ENCODE data around the gene TEAD1. TPM values are rescaled to one million over a fixed set of nuclear protein-coding genes. Genes with fewer than 3 reads are reported as not detected.

TEAD1 gene
- total and polyA plus RNA-seq, 9 of the 15 experiments (the other 6 are each of a cell fraction or from before 2014, with no cell fraction given) = 1.7 to 17.7 (median 10.8) TPM

DNA sequence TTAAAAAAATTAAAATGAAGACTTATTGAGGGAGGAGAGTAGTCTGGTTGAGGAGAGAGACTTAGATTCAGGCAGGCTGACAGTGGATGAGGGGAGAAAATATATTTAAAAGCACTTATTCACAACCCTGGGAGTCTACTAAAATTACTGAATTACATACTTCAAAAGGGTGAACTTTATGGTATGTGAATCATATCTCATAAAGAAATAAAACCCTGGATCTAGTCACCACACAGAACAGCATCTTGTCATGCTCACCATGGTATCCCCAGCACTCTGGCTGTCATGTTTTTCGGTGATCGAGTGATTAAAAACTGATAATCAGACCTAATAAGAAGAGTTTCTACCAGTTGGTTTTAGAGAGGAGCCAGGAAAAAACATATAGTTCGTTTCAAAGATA lies 11.0 kb downstream of the TEAD1 start:
- DNase-seq (ENCODE audit: extremely low read depth in 1 of 4, low spot score in 3 of 4) (no peak), ATAC-seq (no peak), FAIRE-seq (no peak)
- intact Hi-C loops (cut with micrococcal nuclease) = loop anchor here (5.0 kb wide), 1 partner anchor 77 kb away; no protein-coding TSS in a partner anchor
- Histone ChIP-seq H3K27me3 (ENCODE audit: control insufficient read depth in 2 of 2, insufficient read depth in 2 of 2, low read length in 2 of 2) (no peaks in the 10 kb centered on the region), H3K4me2 (ENCODE audit: insufficient read depth, low read length) (no peak overlapping the region), H3K4me3 (no peak overlapping the region), H3K9me1 (ENCODE audit: control insufficient read depth, insufficient read depth, low read length) (no peaks in the 10 kb centered on the region), H3K27ac (ENCODE audit: extremely low read depth, low read depth, low read length) (no peak overlapping the region), H3K4me1 (replicated peaks in 1 of 2; ENCODE audit: control insufficient read depth in 2 of 2, insufficient read depth in 2 of 2, low read length in 2 of 2) (peaks cover 30 to 56% of the 10 kb centered on the region in 2 experiments), H2AFZ (ENCODE audit: low read depth, low read length) (no peak overlapping the region), H3K9me3 (replicated peaks; ENCODE audit: control insufficient read depth, insufficient read depth, low read depth, low read length) (no peaks in the 10 kb centered on the region), H3K36me3 (ENCODE audit: control insufficient read depth, insufficient read depth, low read length) (no peaks in the 10 kb centered on the region), H3K79me2 (ENCODE audit: control insufficient read depth, insufficient read depth, low read length) (peaks cover 39% of the 10 kb centered on the region), H3K9ac (ENCODE audit: insufficient read depth in 1 of 2, low read depth in 2 of 2, low read length in 2 of 2) (no peak overlapping the region), H4K20me1 (replicated peaks; ENCODE audit: control insufficient read depth, insufficient read depth, low read length) (peaks cover 26% of the 10 kb centered on the region)
- TF ChIP-seq ATF1 (CRISPR knock-in tag; IDR thresholded peaks at IDR 0.05) (no peak), ATF1 (tag; IDR thresholded peaks at IDR 0.05) (no peak), HNRNPK (IDR thresholded peaks at IDR 0.05; ENCODE audit: low read depth, low read length, poor library complexity, severe bottlenecking) (no peak), LCOR (CRISPR knock-in tag; IDR thresholded peaks at IDR 0.05) (no peak), SREBF1 (IDR thresholded peaks at IDR 0.05; ENCODE audit: borderline replicate concordance, low read depth, low read length) (no peak), KAT7 (CRISPR knock-in tag; IDR thresholded peaks at IDR 0.05; ENCODE audit: borderline replicate concordance) (no peak)
- TF ChIP-seq, protein P1, sequence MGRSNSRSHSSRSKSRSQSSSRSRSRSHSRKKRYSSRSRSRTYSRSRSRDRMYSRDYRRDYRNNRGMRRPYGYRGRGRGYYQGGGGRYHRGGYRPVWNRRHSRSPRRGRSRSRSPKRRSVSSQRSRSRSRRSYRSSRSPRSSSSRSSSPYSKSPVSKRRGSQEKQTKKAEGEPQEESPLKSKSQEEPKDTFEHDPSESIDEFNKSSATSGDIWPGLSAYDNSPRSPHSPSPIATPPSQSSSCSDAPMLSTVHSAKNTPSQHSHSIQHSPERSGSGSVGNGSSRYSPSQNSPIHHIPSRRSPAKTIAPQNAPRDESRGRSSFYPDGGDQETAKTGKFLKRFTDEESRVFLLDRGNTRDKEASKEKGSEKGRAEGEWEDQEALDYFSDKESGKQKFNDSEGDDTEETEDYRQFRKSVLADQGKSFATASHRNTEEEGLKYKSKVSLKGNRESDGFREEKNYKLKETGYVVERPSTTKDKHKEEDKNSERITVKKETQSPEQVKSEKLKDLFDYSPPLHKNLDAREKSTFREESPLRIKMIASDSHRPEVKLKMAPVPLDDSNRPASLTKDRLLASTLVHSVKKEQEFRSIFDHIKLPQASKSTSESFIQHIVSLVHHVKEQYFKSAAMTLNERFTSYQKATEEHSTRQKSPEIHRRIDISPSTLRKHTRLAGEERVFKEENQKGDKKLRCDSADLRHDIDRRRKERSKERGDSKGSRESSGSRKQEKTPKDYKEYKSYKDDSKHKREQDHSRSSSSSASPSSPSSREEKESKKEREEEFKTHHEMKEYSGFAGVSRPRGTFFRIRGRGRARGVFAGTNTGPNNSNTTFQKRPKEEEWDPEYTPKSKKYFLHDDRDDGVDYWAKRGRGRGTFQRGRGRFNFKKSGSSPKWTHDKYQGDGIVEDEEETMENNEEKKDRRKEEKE (IDR thresholded peaks at IDR 0.05; ENCODE audit: borderline replicate concordance in 1 of 2, control insufficient read depth in 1 of 2, low read depth in 2 of 2, low read length in 1 of 2) = no peak
- CTCF ChIA-PET (ENCODE audit: low intra/inter-chr PET ratio) = no interaction called here
- in situ Hi-C loops (cut with MboI) = no loop called here
- no TSS peak for BruUV-seq (replicated peaks)
- WGBS (ENCODE audit: insufficient coverage, low coverage, missing lambda C conversion rate) = 61% methylated on average over 3 of the region's 3 CpGs
- POLR2A ChIA-PET = interaction anchor here (0.6 to 1.4 kb wide), 3 partner anchors 8 to 143 kb away, joined by 3 to 5 read pairs (median 4); partner anchors contain the start of gene TEAD1
